G401 (cell line): ENCODE measurements around the gene BRWD1. TPM values are rescaled to one million over a fixed set of nuclear protein-coding genes. Genes with fewer than 3 reads are reported as not detected.

ENCODE experiments used
- DNase-seq: peaks from one replicate; pipeline ENCODE4 v3.0.0-alpha.2; 2015; ENCODE audit warnings: low spot score
- in situ Hi-C: cut with HindIII; loops from 2 replicates; pipeline ENCODE4 v1.10.0; 2016; ENCODE audit warnings: low sequenced_read_pairs, mixed read lengths
- total RNA-seq: library from RNA; depleted of rRNA; stranded (reverse); fragments of >200 nt; shearing (Covaris generic); gene quantifications from 2 replicates; pipeline ENCODE4 v1.2.3, GENCODE V29; 2014

The BRWD1 gene
- total RNA-seq, 1 experiment from 2014 or later = 30.2 TPM

DNA sequence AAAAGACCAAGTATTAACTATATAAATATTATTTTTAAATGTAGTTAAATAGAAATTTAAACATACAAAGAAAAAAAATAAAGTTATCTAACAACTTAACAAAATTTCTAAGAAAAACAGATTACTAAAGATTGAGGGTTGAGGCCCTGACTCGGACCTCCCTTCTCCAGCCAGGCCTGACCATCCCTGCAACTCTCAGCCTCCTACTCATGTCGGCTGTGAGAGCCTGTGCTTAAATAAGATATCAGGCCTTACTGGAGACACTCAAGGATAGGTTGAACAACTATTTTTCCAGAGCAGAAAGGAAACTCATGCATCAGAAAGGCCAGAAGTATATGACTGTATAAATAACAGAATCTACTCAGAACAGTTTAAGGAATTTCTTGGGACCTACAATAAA lies 97.1 kb downstream of the BRWD1 start:
- in situ Hi-C loops = no loop called here
- no peak for DNase-seq

DNA sequence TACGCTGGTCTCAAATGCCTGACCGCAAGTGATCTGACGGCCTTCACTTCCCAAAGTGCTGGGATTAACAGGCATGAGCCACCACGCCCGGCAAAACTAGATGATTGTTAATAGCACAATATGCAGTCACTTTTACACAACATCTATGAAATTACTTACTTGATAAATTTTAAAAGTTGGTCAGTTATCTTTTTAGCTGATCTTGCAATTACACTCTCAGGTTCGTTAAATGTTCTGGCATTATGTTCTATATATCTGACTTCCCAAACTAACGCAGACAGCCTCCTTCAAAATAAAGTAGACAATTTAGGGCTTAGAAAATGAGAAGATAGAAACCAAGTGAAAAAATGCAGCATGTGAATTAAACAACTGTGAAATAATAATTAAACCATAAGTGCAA lies 98.4 kb downstream of the BRWD1 start:
- in situ Hi-C loops = no loop called here
- no peak for DNase-seq

DNA sequence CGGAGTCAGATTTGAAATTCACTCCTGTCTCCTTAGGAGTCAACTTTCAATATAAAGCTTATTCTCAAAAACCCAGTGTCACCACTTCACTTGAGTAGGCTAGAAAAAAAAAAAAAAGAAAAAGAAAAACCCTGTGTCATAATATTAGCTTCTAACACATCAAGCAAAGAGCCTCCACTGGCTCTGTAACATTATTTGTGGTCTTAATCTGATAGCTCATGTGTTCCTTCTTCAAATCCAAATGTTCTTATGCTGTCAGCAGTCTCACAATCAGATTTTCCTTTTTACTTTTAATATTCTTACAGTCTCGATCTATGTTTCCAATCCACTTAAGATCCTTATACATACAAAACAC lies 104.1 kb downstream of the BRWD1 start:
- no peak for DNase-seq
- in situ Hi-C loops = no loop called here

GRCh38 chr21:39208624-39209333 lies 104.7 kb downstream of the BRWD1 start:
- in situ Hi-C loops = no loop called here
- DNase-seq = no peak

DNA sequence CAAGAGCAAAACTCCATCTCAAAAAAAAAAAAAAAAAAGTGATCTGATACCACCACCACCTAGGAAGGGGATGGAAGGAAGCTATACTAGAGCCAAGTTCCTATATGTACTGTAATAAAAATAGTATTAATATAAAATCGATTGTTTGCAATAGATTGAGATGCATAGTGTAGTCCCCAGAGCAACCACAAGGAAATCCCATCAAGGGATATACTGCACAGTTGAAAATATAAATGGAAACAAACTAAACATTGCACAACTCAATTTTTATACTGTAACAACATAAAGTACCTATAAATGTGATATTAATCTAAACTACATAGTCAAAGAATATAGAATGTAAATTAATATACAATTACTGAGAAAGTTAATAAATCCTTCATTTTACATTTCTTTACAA lies 109.3 kb downstream of the BRWD1 start:
- no peak for DNase-seq
- in situ Hi-C loops = no loop called here

GRCh38 chr21:39198800-39199199 lies 114.6 kb downstream of the BRWD1 start:
- in situ Hi-C loops = no loop called here
- no peak for DNase-seq

DNA sequence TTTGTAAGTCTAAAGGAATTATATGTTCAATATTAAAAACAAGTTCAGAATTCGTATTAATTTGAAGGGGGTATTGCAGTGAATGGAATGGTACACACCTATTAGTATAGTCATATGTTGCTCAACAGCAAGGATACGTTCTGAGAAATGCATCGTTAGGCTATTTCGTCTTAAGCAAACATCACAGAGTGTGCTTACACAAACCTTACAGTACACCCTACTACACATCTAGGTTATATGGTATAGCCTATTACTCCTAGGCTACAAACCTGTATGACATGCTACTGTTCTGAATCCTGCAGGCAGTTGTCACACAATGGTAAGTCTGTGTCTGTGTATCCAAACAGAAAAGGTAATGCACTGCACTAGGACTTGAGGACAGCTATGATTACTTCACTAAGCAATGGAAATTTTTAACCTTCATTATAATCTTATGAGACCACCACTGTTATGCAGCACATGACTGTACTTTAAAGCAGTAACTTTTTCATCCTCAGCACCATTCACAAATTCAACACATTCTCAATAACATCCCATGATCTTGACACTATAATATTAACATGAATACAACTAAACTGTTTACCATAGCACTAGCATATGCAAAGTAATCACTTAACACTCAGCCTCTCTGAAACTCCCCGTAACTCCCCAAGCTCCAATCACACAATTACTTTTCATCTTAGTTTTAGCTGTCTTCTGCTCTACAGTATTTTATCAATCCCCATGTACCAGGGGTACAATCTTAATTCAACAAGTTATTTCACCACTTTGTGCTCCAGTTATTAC lies 115.8 kb downstream of the BRWD1 start:
- DNase-seq = no peak
- in situ Hi-C loops = no loop called here

DNA sequence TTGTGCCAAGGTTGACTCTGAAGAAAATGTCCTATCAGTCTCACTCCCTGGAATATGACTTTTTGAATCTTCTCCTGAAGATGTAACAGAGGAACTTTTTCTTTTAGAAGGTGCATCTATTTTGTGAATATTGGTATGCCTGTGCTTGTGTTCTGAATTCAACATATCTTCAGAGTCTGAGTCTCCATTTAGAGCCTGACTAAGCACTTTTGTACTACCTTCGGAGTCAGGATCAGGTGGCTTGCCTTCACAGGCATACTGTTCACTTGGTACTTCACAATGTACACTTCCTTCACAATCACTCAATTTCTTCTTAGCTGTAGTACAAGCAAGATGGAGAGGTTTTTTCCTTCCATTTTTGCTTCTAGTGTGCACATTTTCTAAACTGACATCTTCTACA lies 116.6 kb downstream of the BRWD1 start:
- DNase-seq = no peak
- in situ Hi-C loops = no loop called here

DNA sequence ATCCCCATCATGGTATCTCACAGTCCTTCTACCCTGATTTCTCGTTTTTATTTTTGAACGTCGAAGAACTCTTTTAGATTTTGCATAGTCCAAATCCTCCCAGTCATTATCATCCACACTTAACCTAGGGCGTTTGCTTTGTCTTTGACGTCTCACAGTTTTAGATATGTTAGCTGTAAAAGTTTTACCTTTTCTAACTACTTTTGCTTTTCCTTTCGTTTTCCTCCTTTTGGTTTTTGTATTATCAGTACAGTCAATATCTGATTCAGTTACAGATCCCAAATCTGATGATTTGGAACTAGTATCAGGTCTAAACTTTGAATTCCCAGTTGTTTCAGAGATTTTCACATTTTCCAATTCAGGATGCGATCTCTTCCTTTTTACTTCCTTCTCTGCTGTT lies 117.1 kb downstream of the BRWD1 start:
- in situ Hi-C loops = no loop called here

DNA sequence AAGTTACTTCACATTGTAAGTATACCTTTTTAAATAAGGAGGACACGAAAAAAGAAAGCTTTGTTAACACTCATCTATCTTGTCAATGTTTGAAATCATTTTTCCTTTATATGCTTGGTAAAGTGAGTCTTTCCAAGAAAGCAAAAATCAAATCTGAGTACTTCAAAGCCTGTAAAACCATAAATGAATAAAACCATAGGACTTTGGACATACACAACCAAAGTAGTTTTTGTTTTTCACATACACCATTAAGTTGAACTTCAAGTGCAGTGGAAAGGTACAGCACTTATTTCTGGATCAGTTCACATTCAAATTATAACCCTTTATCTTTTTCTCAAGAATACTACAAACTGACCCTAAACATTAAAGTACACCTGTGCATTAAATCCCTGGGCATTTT lies 120.1 kb downstream of the BRWD1 start:
- in situ Hi-C loops = no loop called here
- DNase-seq = no peak

More for the DNA sequence above, 117.1 kb downstream of the BRWD1 start:
- DNase-seq = no peak

DNA sequence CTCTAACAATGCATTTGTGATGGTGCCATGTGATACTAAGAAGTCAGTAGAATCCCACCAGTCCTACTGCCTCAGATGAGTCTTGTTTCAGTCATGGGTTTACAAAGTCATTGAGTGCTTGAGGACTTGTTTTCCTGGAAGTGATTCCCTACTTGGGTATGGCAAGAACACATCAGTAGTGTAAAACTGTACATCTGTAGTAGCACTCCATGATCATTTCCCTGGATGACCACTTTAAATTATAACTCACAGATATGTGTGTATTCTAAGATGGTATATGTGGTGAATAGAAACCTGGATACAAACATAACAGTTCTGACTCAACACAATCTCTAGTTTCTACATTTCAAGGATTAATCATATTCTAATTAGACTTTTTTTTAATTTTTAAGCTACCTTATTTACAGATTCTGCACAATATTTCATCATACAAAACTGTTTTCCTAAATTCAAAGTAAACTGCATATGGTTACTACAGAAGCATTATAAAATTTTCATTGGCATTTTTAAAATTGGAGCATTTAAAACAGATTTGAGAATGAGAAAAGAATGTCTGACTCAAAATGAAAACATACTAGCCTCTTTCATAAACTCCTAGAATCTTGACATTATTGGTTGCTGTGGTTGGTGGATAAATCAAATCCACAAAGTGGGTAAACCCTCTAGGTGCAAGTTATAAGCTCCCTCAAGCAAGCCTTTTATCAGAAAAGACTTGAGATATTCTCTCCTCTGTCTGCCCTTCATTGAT lies 123.4 kb downstream of the BRWD1 start:
- DNase-seq = no peak
- in situ Hi-C loops = no loop called here

GRCh38 chr21:39188521-39189139 lies 124.8 kb downstream of the BRWD1 start:
- DNase-seq = no peak
- in situ Hi-C loops = no loop called here

- in situ Hi-C loops = no loop called here
- DNase-seq = no peak
Observed at GRCh38 chr21:39187141-39187540, 126.3 kb downstream of the BRWD1 start.

DNA sequence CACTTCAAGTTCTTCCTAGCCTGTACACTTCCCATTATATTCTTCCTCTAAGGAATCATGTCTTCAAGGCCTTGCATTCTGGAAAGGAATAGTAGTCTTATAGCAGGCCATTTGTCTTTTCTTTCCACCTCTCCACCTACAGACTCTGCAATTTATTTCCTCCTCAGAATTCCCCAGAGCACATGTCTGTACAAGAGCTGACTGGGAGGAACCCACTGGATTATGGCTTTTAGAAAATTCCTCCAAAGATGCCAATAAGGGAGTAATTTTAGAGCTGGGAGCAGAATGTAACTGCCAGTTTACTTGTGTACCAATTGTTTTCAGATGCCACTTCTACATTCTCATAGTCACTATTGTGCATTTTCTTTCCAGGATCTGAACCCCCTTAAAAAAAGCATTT lies 126.8 kb downstream of the BRWD1 start:
- in situ Hi-C loops = no loop called here
- no peak for DNase-seq

DNA sequence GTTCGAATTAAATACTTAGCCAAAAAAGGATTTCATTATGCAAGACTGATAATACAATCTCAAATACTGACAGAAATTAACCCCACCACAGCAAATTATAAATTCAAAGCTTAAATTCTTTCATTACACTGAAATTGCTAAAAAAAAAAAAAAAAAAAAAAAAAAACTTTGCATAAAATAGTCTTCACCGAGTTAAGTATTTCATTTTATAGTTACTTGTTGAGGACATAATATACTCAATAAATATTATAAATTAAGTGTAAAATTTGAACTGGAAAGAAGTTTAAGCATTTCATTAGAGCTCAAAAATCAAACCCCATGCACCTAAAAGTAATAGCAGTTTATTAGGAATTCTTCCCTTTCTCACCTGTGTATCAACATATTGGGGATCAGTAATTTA lies 128.3 kb downstream of the BRWD1 start:
- in situ Hi-C loops = no loop called here
- DNase-seq = no peak

DNA sequence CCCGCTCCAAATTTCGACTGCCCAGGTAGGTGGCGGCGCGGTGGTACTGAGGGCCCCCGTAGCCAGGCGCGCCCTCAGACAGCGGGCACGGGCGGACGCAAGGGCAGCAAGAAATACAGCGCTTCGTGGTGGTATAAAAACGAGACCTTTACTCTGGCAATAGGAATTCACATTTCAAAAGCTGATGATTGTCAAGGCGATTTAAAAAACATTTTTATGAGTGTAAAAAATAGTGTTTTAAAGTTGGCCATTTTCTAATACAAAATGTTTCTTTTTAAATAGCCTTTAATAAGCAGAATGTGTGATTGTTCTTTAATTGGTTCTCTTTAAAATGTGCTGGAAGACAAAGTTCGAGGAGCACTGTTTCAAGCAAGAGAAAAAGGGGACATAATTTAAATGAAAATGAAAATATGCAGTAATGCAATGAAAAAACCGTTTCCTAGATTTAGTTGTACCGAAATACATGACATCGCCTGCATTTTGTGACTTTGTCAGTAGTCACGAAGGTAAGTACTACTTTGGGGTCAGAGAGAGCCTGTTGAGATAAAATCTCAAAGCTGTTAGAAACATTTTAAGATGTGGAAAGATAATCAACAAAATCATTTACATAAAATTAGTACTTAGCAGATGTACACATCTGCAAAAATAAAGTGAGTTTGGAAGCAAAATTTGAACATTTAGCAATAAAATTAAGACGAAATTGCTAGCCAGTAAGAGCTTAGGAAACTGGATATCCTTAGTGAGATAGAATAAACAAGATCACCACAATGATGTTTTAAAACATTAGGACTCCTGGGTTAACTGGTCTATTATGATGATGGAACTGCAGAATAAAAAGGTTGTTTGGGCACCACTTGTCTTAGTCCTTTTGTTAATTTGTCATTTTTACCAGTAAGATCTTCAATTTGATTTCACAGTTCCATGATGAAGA lies 129.1 kb downstream of the BRWD1 start:
- in situ Hi-C loops = no loop called here
- DNase-seq = peak; percentile 43

DNA sequence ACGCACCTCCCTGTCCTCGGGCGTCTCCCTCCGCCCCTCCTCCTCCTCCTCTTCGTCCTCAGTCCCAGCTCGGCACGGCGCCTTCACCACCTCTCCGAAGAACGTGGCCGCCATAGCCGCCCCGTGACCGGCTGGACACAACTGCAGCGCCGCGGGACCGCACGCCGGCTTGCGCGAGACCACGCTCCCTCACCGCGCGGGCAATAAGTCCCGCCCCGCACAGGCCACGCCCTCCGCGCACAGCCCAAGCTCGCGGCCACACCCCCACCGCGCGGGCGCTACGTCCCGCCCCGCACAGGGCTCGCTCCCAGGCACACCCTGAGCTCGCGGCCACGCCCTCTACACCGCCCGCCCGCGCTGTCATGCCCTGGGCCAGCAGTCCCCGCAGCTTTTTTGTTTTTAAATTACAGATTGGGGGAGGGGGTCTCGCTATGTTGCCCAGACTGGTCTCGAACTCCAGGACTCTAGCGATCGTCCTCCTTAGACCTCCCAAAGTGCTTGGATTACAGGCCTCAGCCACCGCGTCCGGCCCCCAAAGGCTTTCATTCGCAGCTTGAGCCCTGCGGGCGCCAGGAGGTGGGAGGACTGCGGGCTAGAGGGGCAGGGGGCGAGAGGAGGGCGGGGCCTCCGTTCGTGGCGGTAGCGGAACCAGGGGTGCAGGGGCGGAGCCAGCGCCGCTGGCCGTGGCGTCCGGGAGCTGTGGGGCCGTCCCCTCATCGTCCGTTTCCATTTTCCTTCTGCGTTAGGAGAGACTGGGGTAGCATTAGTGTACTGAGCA lies 130.0 kb downstream of the BRWD1 start, which contains the start of gene PSMG1:
TSS of gene PSMG1 (minus strand) at position 180 of the 778 bp plus-strand sequence. CDS start at position 114, 66 bp downstream.
- in situ Hi-C loops = no loop called here
- DNase-seq = peak; percentile 89
